ENCODE results near the gene MYL5. TPM values are rescaled to one million over a fixed set of nuclear protein-coding genes. Genes with fewer than 3 reads are reported as not detected.

The MYL5 gene
- total and polyA plus RNA-seq, 11 donors: 1.4 to 12.9 (median 4.4) TPM

- Histone ChIP-seq H3K27ac (peak overlapping the region in 6 of 12 donors; percentile 13 to 44 (median 34)), H3K36me3 (peaks cover 0 to 12% (median 9%) of the 10 kb centered on the region in 9 donors), H3K9me3 (no peaks in the 10 kb centered on the region), H3K27me3 (no peaks in the 10 kb centered on the region), H3K4me3 (no peak overlapping the region), H3K4me1 (peaks cover 0 to 29% (median 20%) of the 10 kb centered on the region in 12 donors)
- intact Hi-C loops (cut with DNase I): no loop called here
- 92% methylated on average over 31 to 41 of the region's 41 CpGs for WGBS, 4 donors
- ATAC-seq (no peak), DNase-seq (peak in 1 of 5 donors; percentile 46)
- TF ChIP-seq POLR2A (IDR thresholded peaks at IDR 0.05) (no peak), CTCF (IDR thresholded peaks at IDR 0.05) (no peak)
Observed at GRCh38 chr4:725391-726234, 51.3 kb downstream of the MYL5 start.

GRCh38 chr4:726235-726787 is 52.0 kb downstream of the MYL5 start:
- intact Hi-C loops (cut with DNase I): no loop called here
- Histone ChIP-seq H3K27me3 (no peaks in the 10 kb centered on the region), H3K4me3 (no peak overlapping the region), H3K27ac (peak overlapping the region in 6 of 12 donors; percentile 13 to 44 (median 34)), H3K9me3 (no peaks in the 10 kb centered on the region), H3K36me3 (peaks cover 0 to 19% (median 16%) of the 10 kb centered on the region in 9 donors), H3K4me1 (peaks cover 0 to 22% (median 15%) of the 10 kb centered on the region in 12 donors)
- ATAC-seq (peak in 2 of 4 donors; percentile 18 to 41), DNase-seq (peak in 1 of 5 donors; percentile 54)
- TF ChIP-seq POLR2A (IDR thresholded peaks at IDR 0.05): no peak
- TF ChIP-seq CTCF (IDR thresholded peaks at IDR 0.05): no peak
- 45 to 73% (median 66%) methylated on average over 16 of the region's 16 CpGs for WGBS, 4 donors

- Histone ChIP-seq H3K9me3 (no peaks in the 10 kb centered on the region), H3K27me3 (no peaks in the 10 kb centered on the region), H3K4me1 (peaks cover 0 to 18% (median 9%) of the 10 kb centered on the region in 12 donors), H3K36me3 (peaks cover 0 to 19% (median 16%) of the 10 kb centered on the region in 9 donors), H3K4me3 (no peak overlapping the region), H3K27ac (peak overlapping the region in 4 of 12 donors; percentile 26 to 52 (median 36))
- 76 to 79% (median 78%) methylated on average over 17 of the region's 17 CpGs for WGBS, 4 donors
- no peak for TF ChIP-seq CTCF (IDR thresholded peaks at IDR 0.05)
- TF ChIP-seq POLR2A (IDR thresholded peaks at IDR 0.05): no peak
- ATAC-seq: peak in 2 of 4 donors; percentile 28 to 44
- intact Hi-C loops (cut with DNase I): no loop called here
- DNase-seq: peak in 1 of 5 donors; percentile 48
Observed at GRCh38 chr4:726838-727237, 52.5 kb downstream of the MYL5 start.

GRCh38 chr4:727576-727975 is 53.2 kb downstream of the MYL5 start:
- ATAC-seq: no peak
- intact Hi-C loops (cut with DNase I): no loop called here
- TF ChIP-seq POLR2A (IDR thresholded peaks at IDR 0.05): no peak
- no peak for TF ChIP-seq CTCF (IDR thresholded peaks at IDR 0.05)
- no peak for DNase-seq
- Histone ChIP-seq H3K27me3 (no peaks in the 10 kb centered on the region), H3K9me3 (no peaks in the 10 kb centered on the region), H3K4me3 (no peak overlapping the region), H3K4me1 (peaks cover 0 to 18% (median 9%) of the 10 kb centered on the region in 12 donors), H3K36me3 (peaks cover 0 to 22% (median 19%) of the 10 kb centered on the region in 9 donors), H3K27ac (no peak overlapping the region)
- WGBS, 4 donors: 73 to 82% (median 78%) methylated on average over 6 of the region's 6 CpGs
